K562 (cell line): Measurements from ENCODE around the gene RAP2B. TPM values are rescaled to one million over a fixed set of nuclear protein-coding genes. Genes with fewer than 3 reads are reported as not detected.

ENCODE experiments used
- CHD2 ChIP-seq: IDR thresholded peaks from 2 replicates; pipeline ENCODE4 v1.6.1; 2011; ENCODE audit warnings: low read depth, low read length
- HCFC1 ChIP-seq: IDR thresholded peaks from 2 replicates; pipeline ENCODE4 v1.6.1; 2012; ENCODE audit warnings: low read depth, low read length, improper control_type of control experiment
- KLF16 ChIP-seq: IDR thresholded peaks from 2 replicates; pipeline ENCODE4 v1.6.1; 2016; ENCODE audit warnings: antibody characterized with exemption
- MEIS2 ChIP-seq: fragments of 450-650 bp; IDR thresholded peaks from 2 replicates; pipeline ENCODE4 v1.6.1; 2014; ENCODE audit warnings: mild to moderate bottlenecking; ENCODE audit not compliant: partially characterized antibody
- MYBL2 ChIP-seq, 2 experiments: fragments of 450-650 bp in 1 of 2; sonication (generic) in 1 of 2; formaldehyde crosslinking in 1 of 2; IDR thresholded peaks; 2 replicates each; pipeline versions ENCODE4 v1.6.1 to v1.8.1; 2017 to 2022; ENCODE audit warnings: borderline replicate concordance in 1 of 2, inconsistent platforms in 1 of 2, low read depth in 1 of 2, mild to moderate bottlenecking in 1 of 2, missing genetic modification reagents in 1 of 2, moderate library complexity in 1 of 2
- RBM22 ChIP-seq: fragments of 200-400 bp; formaldehyde crosslinking; IDR thresholded peaks from 2 replicates; pipeline ENCODE4 v1.6.1; 2018; ENCODE audit warnings: low read length, low read depth; ENCODE audit not compliant: poor library complexity, severe bottlenecking
- U2AF2 ChIP-seq: fragments of 200-400 bp; formaldehyde crosslinking; optimal IDR thresholded peaks from 2 replicates; pipeline ENCODE3; 2017; ENCODE audit warnings: low read depth, mild to moderate bottlenecking, low read length
- XRCC4 ChIP-seq: IDR thresholded peaks from one replicate; pipeline ENCODE4 v1.6.1; 2011; ENCODE audit not compliant: insufficient read depth, insufficient read length; ENCODE audit errors: extremely low read depth
- YBX1 ChIP-seq: fragments of 450-650 bp; IDR thresholded peaks from 2 replicates; pipeline ENCODE4 v1.7.1; 2016; ENCODE audit warnings: mild to moderate bottlenecking
- polyA plus RNA-seq, 8 experiments: library from polyadenylated mRNA; depleted of rRNA in 4 of 8; stranded (reverse) in 5 of 8; unstranded in 3 of 8; fragments of >200 nt; fragmentation: Nextera tagmentation in 2 of 8; fragmentation: Illumina TruSeq in 1 of 8; extraction: Ambion mirVana in 2 of 8; extraction: Trizol in 1 of 8; gene quantifications; 2 replicates each; pipeline versions ENCODE4 v1.2.1 to v1.2.3, GENCODE V29; 2011 to 2014; ENCODE audit warnings: inconsistent platforms in 1 of 8, missing spikeins in 1 of 8
- total RNA-seq, 7 experiments: library from RNA; depleted of rRNA in 6 of 7; stranded (reverse); fragments of >200 nt in 6 of 7; fragmentation: Illumina TruSeq in 2 of 7; extraction: Trizol in 2 of 7; gene quantifications; 2 replicates each; pipeline versions ENCODE4 v1.2.1 to v1.2.3, GENCODE V29; 2011 to 2021; ENCODE audit warnings: low replicate concordance in 1 of 7
- TF ChIP-seq, protein P1 (sequence below): fragments of 450-650 bp; IDR thresholded peaks from 2 replicates; pipeline ENCODE4 v1.6.1; 2016; ENCODE audit warnings: mild to moderate bottlenecking, moderate library complexity
- TF ChIP-seq, protein P2 (sequence below), 2 experiments: fragments of 450-650 bp; IDR thresholded peaks; 2 replicates each; pipeline ENCODE4 v1.6.1; 2016

The RAP2B gene
- total and polyA plus RNA-seq, 9 of the 15 experiments (the other 6 are each of a cell fraction or from before 2014, with no cell fraction given): 9.4 to 31.2 (median 15.8) TPM

DNA sequence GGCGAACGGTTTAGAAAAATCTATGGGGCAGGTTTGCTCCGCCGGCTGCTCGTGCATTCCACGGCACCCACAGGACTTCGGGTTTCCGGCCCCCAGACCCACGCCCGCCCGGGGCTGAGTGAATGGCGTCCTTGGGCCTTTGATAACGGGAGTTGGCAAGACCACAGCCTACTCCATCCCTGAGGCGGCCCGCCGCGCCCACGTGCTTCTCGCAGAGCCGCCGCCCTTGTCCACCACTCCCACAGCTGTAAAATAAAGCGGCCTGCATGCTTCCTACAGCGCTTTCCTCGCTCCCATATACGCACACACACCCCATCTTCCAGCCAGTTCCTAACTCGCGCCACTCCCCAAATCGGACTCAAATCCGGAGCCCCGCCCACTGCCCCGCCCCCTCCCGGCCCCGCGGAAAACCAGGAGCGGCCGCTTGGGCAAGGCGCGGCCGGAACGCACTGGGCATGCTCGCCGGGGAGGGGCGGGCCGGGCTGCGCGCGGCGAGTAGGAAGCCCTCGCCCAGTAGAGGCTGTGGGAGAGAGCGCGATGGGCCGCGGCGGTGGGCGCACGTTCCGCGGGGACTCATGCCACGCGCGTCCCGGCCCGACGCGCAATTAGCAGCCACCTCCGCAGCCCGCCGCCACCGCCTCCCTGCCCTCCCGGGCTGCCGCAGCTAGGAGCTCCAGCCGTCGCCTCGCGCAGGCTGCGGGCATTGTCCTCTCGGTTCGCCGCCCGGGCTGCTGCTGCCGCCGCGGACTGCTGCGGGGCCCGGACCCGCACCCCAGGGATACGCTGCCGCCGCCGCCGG is at the start of gene RAP2B (continued):
- TF ChIP-seq MEIS2: no peak
- TF ChIP-seq RBM22: peak; percentile 41
- TF ChIP-seq, protein P1, sequence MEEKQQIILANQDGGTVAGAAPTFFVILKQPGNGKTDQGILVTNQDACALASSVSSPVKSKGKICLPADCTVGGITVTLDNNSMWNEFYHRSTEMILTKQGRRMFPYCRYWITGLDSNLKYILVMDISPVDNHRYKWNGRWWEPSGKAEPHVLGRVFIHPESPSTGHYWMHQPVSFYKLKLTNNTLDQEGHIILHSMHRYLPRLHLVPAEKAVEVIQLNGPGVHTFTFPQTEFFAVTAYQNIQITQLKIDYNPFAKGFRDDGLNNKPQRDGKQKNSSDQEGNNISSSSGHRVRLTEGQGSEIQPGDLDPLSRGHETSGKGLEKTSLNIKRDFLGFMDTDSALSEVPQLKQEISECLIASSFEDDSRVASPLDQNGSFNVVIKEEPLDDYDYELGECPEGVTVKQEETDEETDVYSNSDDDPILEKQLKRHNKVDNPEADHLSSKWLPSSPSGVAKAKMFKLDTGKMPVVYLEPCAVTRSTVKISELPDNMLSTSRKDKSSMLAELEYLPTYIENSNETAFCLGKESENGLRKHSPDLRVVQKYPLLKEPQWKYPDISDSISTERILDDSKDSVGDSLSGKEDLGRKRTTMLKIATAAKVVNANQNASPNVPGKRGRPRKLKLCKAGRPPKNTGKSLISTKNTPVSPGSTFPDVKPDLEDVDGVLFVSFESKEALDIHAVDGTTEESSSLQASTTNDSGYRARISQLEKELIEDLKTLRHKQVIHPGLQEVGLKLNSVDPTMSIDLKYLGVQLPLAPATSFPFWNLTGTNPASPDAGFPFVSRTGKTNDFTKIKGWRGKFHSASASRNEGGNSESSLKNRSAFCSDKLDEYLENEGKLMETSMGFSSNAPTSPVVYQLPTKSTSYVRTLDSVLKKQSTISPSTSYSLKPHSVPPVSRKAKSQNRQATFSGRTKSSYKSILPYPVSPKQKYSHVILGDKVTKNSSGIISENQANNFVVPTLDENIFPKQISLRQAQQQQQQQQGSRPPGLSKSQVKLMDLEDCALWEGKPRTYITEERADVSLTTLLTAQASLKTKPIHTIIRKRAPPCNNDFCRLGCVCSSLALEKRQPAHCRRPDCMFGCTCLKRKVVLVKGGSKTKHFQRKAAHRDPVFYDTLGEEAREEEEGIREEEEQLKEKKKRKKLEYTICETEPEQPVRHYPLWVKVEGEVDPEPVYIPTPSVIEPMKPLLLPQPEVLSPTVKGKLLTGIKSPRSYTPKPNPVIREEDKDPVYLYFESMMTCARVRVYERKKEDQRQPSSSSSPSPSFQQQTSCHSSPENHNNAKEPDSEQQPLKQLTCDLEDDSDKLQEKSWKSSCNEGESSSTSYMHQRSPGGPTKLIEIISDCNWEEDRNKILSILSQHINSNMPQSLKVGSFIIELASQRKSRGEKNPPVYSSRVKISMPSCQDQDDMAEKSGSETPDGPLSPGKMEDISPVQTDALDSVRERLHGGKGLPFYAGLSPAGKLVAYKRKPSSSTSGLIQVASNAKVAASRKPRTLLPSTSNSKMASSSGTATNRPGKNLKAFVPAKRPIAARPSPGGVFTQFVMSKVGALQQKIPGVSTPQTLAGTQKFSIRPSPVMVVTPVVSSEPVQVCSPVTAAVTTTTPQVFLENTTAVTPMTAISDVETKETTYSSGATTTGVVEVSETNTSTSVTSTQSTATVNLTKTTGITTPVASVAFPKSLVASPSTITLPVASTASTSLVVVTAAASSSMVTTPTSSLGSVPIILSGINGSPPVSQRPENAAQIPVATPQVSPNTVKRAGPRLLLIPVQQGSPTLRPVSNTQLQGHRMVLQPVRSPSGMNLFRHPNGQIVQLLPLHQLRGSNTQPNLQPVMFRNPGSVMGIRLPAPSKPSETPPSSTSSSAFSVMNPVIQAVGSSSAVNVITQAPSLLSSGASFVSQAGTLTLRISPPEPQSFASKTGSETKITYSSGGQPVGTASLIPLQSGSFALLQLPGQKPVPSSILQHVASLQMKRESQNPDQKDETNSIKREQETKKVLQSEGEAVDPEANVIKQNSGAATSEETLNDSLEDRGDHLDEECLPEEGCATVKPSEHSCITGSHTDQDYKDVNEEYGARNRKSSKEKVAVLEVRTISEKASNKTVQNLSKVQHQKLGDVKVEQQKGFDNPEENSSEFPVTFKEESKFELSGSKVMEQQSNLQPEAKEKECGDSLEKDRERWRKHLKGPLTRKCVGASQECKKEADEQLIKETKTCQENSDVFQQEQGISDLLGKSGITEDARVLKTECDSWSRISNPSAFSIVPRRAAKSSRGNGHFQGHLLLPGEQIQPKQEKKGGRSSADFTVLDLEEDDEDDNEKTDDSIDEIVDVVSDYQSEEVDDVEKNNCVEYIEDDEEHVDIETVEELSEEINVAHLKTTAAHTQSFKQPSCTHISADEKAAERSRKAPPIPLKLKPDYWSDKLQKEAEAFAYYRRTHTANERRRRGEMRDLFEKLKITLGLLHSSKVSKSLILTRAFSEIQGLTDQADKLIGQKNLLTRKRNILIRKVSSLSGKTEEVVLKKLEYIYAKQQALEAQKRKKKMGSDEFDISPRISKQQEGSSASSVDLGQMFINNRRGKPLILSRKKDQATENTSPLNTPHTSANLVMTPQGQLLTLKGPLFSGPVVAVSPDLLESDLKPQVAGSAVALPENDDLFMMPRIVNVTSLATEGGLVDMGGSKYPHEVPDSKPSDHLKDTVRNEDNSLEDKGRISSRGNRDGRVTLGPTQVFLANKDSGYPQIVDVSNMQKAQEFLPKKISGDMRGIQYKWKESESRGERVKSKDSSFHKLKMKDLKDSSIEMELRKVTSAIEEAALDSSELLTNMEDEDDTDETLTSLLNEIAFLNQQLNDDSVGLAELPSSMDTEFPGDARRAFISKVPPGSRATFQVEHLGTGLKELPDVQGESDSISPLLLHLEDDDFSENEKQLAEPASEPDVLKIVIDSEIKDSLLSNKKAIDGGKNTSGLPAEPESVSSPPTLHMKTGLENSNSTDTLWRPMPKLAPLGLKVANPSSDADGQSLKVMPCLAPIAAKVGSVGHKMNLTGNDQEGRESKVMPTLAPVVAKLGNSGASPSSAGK: peak; percentile 88
- no peak for TF ChIP-seq MYBL2 (IDR thresholded peaks at IDR 0.05; ENCODE audit: low read depth)
- TF ChIP-seq MYBL2 (CRISPR knock-in tag; IDR thresholded peaks at IDR 0.05; ENCODE audit: borderline replicate concordance): no peak
- TF ChIP-seq KLF16: no peak
- TF ChIP-seq, protein P2, sequence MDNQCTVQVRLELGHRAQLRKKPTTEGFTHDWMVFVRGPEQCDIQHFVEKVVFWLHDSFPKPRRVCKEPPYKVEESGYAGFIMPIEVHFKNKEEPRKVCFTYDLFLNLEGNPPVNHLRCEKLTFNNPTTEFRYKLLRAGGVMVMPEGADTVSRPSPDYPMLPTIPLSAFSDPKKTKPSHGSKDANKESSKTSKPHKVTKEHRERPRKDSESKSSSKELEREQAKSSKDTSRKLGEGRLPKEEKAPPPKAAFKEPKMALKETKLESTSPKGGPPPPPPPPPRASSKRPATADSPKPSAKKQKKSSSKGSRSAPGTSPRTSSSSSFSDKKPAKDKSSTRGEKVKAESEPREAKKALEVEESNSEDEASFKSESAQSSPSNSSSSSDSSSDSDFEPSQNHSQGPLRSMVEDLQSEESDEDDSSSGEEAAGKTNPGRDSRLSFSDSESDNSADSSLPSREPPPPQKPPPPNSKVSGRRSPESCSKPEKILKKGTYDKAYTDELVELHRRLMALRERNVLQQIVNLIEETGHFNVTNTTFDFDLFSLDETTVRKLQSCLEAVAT (IDR thresholded peaks at IDR 0.05): no peak
- TF ChIP-seq CHD2: peak; percentile 13; the same call in 1 of the 2 replicates
- peak; percentile 45 for TF ChIP-seq HCFC1
- TF ChIP-seq U2AF2: no peak
- TF ChIP-seq YBX1: no peak
- TF ChIP-seq XRCC4: no peak
